IPS-NIHi11 (cell line): ENCODE data around the gene FOXK2.
"Not testable (repeated sequence)": the region's sequence is repeated elsewhere in the genome, so short reads cannot be mapped to it uniquely, and the experiment has no call there.

Source experiments
- DNase-seq: peaks from one replicate; pipeline ENCODE4 v3.0.0; 2012; ENCODE audit warnings: mixed read lengths, low spot score

The FOXK2 gene

DNA sequence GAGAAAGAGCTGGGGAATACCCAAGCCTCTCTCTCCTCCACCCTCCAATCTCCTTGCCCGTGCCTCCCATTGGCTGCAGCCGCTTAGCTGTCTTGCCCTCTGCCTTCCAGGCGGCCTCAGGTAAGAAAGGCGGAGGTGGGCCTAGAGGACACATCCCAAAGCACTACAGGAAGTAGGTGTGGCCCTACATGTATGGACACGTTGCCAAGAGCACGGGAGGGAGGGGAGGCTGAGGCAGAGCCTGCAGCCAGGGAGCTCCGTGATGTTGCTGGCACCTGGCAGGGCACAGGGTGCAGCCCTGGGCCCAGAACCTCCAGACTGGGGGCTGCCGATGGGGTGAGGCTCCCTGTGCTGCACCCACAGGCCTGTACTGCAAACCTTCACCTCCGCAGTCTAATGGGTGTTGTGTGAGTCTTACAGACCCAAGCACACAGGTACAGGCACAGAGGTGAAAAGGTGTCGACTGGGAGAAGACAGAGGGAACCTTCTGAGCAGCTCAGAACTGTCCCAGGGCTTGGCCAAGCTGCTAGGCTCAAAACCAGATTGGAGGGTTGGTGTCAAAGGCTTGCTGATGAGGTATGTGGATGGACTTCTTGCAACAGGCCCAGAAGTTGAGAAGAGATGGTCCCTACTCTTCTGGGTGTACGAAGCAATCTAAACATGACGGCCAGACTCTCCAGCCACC lies 23.5 kb upstream of the FOXK2 start:
- peak; percentile 45 for DNase-seq

DNA sequence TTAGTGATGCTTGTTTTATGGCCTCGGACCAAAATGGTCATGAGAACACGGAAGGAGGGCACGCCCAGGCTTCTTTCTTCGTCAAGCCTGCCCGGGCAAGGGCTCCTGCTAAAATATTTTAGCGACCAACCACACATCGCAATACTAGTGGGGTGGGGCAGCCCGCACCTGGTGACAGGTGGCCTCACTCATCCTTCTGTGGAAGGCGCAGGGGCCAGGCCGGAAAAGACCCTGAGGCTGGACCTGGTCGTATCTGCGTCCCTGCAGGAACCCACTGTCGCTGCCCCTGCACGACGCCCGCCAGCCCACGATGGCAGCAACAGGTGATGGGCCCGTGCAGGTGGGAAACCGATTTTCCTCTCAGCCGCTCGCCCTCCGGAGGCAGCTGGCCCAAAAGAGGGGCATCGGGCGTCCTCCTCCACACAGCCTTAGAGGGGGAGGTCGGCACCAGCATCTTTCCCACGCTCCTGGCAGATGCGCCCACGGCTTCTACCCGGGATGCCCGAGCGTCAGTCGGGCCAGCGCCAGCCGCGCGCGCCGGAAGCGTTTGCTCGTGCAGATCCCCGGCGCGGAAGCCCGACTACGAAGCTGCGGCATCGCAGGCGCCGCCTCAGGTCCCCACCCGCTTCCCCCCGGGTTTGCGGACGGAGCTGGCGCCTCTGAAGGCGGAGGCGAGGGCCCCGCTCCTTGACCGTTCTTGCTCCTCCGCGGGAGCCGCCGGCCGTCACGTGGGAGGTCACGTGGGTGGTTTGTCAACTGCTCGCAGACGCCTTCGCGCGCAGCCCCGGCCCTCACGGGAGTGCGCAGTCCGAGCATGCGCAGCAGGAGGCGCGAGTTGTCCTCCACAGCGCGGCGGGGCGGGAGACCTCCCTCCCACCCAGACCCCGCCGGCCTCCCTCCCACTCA lies 22.8 kb upstream of the FOXK2 start:
- DNase-seq, result peak; percentile 91

DNA sequence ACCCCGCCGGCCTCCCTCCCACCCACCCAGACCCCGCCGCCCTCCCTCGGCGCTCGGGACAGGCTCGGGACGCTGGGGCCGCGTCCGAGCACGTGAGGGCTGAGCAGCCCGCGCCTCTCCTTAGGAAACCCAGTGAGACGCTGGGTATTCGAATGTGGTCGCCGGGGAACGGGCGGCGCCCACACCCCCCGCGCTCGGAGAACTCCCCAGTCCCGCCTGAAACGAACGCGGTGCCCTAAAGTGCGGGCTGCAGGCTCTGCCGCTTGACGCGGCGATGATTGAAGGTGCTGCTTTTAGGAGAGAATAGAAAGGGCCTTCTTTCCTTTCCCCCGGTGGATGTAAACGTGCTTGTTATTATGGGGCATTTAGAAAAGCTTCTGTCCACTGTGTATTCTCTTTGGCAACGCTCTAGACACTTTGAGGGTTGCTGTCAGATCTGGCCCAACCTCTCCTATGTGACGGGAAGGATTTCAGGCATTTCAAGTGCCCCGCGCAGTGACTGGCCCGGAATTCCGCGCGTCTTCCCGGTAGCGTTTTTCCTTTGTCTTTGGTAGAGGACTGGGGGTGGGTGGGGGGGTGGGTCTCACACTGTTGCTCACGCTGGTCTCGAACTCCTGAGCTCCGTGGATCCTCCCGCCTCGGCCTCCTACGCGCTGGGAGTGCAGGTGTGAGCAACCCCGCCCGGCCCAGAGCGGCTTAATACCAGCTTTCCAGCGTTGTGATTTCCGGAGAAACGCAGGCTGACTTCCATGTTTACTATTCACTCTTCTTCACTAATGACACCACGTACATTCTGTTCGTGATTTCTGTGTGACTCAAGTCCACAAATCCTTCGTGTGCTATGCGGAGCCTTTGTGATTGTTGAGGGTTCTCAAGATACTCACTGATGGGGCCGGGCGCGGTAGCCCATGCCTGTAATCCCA lies 21.8 kb upstream of the FOXK2 start:
- DNase-seq, result peak; percentile 57

DNA sequence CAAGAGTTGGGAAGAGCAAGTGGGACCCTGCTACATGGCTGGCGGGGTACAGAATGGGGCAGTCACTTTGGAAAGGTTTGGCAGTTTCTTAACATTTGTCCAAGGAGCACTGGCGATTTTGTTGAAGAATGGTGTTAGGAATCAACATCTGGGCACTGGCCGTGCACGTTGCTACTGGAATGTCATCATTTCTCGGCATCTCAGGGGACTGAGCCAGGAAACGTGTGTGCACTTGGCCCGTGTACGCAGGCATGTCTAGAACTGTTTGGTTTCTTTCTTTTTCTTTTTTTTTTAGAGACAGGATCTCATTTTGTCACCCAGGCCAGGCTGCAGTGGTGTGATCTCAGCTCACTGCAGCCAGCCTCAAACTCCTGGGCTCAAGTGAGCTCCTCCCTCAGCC lies 17.3 kb upstream of the FOXK2 start:
- DNase-seq, result no peak

DNA sequence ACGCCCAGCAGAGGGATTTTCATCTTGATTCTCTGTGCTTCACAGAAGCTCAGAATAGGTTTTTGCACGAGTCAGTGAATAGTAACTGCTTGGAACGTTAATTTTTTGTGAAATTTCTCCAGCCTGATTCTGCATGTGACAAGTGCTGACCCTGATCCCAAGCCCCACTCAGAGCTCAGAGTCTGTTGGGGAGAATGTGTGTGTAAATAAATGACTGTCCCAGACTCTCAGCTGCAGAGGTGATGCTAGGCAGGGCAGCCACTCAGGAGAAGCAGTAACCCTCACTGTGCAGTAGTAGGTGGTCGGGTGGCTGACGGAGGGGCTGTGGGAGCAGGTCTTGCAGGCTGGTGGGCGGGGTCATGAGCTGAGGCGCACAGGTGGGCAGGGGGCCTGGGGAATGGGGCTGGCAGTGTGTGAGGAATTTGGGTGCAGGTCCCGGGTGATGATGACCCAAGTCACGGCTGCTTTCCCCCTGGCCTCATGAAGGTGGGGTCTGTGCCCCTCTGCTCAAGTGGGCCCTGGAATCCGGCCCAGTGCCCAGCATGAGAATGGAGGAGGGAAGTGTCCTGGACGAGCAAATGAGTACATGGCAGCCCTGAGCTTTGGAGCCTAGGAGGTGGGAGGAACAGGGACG lies 16.3 kb upstream of the FOXK2 start:
- DNase-seq, result no peak

DNA sequence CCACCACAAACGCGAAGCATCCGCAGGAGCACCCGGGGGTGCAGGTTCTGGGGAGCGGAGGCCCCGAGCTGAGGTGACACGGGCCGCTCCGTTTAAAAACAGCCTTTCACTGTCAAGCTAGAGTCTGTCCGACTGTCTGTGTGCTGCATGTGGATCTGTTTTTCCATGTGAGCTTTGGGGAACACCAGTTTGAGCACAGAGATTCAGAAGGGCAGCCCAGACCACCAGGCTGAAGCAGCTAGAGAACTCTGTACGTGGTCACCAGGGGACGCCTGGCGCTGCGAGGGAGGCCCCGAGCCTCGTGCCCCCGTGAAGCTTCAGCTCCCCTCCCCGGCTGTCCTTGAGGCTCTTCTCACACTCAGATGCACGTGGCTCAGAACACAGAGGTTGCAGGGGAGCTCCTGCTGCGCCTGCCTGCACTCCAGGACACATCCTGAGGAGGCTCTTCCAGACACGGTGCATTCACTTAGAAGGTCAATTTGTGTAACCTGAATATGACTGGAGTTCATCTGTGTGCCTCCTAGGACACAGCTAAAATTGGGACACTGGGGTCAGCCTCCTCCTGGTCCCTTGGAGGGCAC lies 15.7 kb upstream of the FOXK2 start:
- no peak for DNase-seq

DNA sequence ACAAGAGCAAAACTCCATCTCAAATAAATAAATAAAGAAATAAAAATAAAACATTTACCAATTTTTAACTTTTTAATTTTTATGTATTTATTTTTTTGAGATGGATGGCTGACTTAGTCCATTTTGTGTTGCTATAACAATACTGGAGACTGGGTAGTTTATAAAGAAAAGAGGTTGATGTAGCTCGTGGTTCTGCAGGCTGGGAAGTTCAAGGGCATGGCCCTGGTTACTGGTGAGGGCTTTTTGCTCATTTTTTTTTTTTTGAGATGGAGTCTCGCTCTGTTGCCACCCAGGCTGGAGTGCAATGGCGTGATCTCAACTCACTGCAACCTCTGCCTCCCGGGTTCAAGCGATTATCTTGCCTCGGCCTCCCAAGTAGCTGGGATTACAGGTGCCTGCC lies 14.2 kb upstream of the FOXK2 start:
- DNase-seq, result no peak

DNA sequence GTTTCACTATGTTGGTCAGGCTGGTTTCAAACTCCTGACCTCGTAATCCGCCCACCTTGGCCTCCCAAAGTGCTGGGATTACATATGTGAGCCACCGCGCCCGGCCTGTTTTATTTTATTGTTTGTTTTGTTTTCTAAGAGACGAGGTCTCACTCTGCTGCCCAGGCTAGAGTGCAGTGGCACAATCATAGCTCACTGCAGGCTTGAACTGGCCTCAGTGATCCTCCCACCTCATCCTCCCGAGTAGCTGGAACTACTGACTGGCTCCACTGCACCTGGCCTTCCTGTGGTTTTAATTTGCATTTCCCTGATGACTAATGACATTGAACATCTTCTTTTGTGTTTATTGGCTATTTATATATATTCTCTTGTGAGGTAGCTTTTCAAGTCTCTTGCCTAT lies 13.1 kb upstream of the FOXK2 start:
- not testable (repeated sequence) for DNase-seq

DNA sequence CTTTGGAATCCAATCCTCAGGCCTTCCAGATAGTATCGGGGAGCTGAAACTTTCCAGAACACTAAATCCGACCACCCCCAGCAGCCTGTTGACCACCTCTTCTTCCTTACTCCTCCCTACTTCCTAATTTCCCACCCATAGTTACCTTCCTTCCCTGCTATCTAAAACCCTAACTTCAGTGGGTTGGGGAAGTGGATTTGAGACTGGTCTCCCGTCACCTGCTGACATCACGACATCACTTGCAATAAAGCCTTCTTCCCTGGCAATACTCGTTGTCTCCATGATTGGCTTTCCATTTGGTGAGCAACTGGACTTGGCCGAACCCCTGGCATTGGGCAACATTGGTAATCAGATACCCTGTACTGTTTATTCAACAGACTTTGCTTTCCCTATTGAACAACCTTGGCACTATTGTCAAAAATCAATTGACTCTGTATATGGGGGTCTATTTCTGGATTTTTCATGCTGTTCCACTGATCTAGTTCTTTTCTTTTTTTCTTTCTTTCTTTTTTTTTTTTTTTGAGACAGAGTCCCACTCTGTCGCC lies 11.8 kb upstream of the FOXK2 start:
- no peak for DNase-seq

DNA sequence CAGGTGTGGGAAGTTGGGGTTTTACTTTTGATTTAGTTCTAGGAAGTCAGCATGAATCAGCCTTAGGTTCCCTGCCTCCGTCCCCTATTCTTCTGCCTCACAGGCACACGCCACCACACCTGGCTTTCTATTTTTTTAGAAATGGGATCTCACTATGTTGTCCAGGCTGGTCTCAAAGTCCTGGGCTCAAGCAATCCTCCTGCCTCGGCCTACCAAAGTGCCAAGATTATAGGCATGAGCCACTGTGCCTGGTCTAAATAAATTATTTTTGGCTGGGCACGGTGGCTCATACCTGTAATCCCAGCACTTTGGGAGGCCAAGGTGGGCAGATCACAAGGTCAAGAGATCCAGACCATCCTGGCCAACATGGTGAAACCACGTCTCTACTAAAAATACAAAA lies 7.9 kb upstream of the FOXK2 start:
- DNase-seq, result not testable (repeated sequence)

DNA sequence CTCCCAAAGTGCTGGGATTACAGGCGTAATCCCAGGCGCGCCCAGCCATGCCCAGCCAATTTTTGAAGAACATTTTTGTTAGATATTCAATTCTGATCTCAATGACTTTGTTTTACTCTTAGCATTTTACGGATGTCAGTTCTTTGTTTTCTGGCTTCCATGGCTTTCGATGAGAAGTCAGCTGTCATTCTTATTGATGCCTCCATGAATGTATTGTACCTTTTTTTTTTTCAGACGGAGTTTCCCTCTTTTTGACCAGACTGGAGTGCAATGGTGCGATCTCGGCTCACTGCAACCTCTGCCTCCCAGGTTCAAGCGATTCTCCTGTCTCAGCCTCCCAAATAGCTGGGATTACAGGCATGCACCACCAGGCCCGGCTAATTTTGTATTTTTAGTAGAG lies 5.7 kb upstream of the FOXK2 start:
- DNase-seq, result not testable (repeated sequence)

DNA sequence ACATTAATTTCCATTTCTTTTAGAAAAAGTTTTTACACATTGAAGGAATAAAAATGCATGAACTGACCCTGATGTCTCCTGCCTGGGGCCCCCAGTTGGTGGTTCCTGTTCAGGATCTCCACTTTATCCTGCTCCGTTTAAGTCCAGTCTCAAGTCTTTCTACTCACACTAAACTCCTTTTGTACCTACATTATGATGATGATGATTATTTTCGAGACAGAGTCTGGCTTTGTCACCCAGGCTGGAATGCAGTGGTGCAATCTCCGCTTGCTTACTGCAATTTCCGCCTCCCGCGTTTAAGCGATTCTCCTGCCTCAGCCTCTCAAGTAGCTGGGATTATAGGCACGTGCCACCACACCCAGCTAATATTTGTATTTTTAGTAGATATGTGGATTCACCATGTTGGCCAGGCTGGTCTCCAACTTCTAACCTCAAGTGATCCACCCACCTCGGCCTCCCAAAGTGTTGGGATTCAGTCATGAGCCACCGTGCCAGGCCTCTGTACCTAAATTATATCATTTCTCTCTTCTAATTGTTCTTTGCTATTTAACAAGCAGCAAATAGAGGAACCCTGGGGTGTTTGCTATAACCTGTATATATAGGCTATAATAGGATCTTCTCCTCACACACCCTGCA lies 2.2 kb upstream of the FOXK2 start:
- DNase-seq, result no peak

DNA sequence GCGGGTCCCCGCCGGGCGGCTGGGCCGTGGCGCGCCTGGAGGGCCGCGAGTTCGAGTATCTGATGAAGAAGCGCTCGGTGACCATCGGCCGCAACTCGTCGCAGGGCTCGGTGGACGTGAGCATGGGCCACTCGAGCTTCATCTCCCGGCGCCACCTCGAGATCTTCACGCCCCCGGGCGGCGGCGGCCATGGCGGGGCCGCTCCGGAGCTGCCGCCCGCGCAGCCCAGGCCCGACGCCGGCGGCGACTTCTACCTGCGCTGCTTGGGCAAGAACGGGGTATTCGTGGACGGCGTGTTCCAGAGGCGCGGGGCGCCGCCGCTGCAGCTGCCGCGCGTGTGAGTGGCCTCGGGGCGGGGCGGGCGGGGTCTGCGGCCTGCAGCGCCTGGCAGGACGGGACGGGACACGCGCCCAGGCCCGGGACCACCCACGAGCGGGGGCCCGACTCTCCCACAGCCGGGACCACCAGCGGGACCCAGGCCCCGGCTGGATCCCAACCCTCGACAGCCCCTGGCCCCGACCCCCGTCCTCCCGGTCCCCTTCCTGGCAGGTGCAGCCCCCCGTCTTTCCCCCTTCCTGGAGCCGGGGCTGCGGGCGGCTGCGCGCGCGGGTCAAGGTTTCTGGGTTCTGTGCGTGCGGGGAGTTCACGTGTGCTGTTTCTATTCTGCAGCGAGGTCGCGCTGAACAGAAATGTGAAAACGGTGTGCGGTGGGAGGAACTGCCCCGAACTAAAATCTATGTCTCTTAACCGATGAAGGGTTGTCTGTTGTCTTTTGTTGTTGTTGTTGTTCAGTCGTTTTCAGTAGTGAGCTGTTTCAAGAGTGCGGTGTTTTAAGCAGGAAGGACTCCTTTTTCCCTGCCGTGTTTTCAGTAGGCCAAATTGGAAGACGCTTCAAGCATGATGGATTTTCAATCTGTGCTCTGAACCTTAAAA lies 705 bp downstream of the FOXK2 start:
- DNase-seq, result peak; percentile 56

DNA sequence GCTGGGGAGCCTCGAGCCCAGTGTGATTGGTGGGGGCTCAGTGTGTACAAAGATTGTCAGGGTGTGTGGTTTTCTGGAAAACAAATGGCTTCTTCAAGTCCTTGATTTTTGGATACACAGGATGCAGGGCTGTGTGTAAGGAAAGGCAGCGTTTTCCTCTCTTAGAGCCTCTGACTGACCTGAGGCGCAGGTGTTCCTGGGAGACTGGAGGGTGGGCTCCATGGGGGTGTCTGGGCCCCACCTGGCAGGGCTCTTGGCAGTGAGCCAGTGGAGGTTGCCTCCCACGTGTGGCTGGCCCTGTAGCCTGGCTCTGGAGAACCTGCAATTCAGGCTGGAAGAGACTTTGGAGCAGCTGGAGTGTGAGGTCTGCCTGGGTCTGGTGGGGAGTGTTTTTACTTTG lies 5.0 kb downstream of the FOXK2 start:
- no peak for DNase-seq

DNA sequence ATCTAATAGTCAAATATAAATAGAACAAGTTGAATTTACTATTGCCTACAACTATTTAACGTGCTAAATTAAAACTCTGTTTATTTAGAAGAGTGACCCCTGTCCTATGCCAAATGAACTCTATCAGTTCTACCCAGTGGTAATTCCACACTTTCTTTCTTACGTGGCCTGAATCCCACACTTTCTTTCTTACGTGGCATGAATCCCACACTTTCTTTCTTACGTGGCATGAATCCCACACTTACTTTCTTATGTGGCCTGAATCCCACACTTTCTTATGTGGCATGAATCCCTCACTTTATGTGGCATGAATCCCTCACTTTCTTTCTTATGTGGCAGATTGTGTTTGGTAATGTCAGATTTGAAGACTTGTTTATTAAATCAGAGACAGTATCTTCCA lies 6.2 kb downstream of the FOXK2 start:
- DNase-seq, result no peak

DNA sequence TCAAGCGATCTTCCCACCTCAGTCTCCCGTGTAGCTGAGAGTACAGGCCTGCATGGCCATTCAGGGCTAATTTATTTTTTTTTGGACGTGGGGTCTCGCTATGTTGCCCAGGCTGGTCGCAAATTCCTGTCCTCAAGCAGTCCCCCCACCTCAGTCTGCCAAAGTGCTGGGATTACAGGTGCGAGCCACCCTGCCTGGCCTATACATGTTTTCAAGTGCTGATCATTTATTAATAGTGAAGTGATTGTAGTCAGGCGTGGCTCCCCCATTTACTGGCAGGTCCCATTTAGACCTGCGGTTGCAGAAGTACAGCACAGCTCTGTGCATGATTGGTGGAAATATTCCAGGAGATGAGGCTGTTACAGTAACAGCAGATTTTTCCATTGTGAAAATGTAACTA lies 8.4 kb downstream of the FOXK2 start:
- no peak for DNase-seq

DNA sequence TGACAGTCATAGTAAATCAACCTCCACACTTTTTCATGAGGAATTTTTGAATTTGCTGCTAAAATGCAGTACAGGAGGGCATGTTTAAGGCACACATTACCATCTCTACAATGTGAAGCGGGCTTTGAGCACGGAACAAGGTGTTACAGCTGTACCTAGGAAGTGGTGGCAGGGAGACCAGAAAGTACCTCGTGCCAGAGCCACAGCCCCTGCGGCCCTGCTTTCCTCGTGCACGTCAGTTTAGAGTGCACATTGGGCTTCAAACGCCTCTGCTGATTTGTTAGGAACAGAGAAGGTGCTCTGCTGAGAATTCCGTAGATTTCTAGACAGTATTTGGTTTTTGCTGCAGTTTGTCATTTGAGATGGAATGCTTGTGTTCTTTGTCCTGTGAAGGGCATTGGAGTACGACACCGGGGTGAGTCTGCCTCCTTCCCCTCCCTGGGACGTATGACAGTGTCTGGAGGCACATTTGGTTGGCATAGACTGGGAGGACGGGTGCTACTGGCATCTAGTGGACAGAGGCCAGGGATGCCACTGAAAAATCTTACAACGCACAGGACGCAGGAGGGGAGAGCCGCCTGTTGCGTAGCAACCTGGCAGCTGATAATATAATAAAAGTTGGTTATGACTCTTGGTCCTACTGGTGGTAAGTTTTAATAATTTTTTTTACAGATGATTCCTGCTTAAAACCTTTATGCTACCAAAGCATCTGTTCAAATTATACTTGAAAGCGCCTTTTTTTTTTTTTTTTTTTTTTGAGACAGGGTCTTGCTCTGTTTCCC lies 9.1 kb downstream of the FOXK2 start:
- DNase-seq, result no peak

DNA sequence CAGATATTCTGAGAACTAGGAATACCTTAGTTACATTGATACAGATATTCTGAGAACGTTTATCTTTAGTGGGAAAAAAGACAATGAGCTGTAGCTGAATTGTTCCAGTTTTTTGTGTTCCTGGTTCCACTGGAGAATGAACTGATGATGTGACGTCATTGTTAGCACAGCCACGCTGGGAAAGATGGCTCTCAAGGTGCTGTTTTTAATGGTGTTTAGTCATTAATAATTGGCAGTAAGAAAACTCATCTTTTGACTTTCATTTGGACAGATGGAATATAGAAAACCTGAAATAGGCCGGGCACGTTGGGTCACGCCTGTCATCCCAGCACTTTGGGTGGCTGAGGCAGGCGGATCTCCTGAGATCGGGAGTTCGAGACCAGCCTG lies 10.4 kb downstream of the FOXK2 start:
- DNase-seq, result no peak

DNA sequence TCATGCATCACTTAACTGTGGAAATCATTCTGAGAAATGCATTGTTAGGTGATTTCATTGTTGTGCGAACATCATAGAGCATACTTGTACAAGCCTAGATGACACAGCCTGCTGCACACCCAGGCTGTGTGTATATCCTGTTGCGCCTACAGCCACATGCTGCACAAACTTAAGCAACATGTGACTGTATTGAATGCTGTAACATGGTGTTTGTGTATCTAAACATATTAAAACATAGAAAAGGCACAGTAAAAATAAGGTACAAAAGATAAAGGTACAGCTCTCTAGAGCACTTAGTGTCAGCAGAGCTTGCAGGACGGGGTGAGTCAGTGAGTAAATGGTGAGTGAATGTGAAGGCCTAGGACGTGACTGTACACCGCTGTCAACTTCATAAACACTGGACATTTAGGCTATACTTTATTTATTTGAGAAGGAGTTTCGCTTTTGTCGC lies 11.9 kb downstream of the FOXK2 start:
- no peak for DNase-seq
